SK-N-SH (cell line): Measurements from ENCODE around the gene PDGFB.

ENCODE experiments used
- CHD2 ChIP-seq: fragments of 150-350 bp; IDR thresholded peaks from 2 replicates; pipeline ENCODE4 v1.6.1; 2018; ENCODE audit warnings: low read length; ENCODE audit not compliant: partially characterized antibody
- ELF1 ChIP-seq: IDR thresholded peaks from 2 replicates; pipeline ENCODE4 v1.4.0; 2012
- MEF2A ChIP-seq: IDR thresholded peaks from 2 replicates; pipeline ENCODE4 v1.4.0; 2012; ENCODE audit warnings: low read depth, borderline replicate concordance
- NFIC ChIP-seq: IDR thresholded peaks from 2 replicates; pipeline ENCODE4 v1.4.0; 2012; ENCODE audit warnings: borderline replicate concordance
- TCF12 ChIP-seq: IDR thresholded peaks from 2 replicates; pipeline ENCODE4 v1.4.0; 2012
- TF ChIP-seq, protein P1 (sequence below): fragments of 200-600 bp; sonication (generic); IDR thresholded peaks from 2 replicates; pipeline ENCODE4 v1.6.1; 2017; ENCODE audit warnings: antibody characterized with exemption, mild to moderate bottlenecking, moderate library complexity
- TF ChIP-seq, protein P2 (sequence below): fragments of 150-350 bp; IDR thresholded peaks from 2 replicates; pipeline ENCODE4 v1.6.1; 2017; ENCODE audit warnings: antibody characterized with exemption, low read length, low read depth, borderline replicate concordance
- TF ChIP-seq, protein P3 (sequence below): IDR thresholded peaks from 2 replicates; pipeline ENCODE4 v1.4.0; 2012; ENCODE audit warnings: low read depth

DNA sequence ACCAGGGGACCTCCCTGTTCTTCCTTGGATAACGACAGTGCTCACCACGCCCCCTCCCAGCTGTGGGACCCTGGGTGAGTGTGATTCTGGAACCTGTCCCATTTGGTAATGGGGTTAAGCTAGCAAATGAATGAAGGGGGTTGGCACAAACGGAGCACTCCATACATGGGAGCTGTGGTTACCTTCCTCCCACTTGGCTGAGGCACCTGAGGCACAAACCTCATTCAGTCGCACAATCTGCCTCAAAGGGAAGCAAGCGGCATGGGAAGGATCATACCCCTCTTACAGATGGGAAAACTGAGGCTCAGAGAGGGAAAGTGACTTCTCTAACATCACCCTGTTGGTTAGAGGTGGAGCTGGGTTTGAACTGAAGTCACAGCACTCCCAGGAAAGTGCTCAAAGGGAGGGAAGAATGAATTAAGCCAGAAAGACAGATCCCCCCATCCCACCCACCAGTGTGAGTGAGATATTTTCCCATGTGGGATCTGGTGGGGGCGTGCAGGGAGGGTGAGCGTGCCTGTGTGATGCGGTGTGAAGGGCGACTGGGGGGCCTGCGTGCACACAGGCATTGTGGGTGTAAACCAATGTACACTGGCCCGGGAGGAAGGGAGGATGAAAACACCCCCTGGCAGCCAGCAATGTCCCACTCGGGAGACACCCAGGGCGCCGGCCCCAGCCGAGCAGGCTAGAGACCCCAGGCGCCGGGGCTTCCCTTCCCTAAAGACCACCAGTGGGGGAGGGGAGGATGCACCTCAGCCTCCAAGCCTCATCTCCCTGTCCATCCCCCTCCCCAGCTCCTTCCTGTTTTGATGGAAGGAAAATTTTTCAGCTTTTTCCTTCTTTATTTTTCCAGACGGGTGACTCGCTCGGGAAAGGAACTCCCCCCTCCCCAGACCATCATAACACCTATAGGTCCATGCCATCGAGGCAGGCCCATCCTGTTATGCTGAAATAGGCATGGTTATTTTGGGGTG is 8.0 kb upstream of the PDGFB start:
- TF ChIP-seq, protein P1, sequence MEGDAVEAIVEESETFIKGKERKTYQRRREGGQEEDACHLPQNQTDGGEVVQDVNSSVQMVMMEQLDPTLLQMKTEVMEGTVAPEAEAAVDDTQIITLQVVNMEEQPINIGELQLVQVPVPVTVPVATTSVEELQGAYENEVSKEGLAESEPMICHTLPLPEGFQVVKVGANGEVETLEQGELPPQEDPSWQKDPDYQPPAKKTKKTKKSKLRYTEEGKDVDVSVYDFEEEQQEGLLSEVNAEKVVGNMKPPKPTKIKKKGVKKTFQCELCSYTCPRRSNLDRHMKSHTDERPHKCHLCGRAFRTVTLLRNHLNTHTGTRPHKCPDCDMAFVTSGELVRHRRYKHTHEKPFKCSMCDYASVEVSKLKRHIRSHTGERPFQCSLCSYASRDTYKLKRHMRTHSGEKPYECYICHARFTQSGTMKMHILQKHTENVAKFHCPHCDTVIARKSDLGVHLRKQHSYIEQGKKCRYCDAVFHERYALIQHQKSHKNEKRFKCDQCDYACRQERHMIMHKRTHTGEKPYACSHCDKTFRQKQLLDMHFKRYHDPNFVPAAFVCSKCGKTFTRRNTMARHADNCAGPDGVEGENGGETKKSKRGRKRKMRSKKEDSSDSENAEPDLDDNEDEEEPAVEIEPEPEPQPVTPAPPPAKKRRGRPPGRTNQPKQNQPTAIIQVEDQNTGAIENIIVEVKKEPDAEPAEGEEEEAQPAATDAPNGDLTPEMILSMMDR, result no peak
- TF ChIP-seq, protein P2, sequence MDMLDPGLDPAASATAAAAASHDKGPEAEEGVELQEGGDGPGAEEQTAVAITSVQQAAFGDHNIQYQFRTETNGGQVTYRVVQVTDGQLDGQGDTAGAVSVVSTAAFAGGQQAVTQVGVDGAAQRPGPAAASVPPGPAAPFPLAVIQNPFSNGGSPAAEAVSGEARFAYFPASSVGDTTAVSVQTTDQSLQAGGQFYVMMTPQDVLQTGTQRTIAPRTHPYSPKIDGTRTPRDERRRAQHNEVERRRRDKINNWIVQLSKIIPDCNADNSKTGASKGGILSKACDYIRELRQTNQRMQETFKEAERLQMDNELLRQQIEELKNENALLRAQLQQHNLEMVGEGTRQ, result no peak
- TF ChIP-seq TCF12 (no peak), MEF2A (no peak), CHD2 (no peak), ELF1 (no peak), NFIC (no peak)
- TF ChIP-seq, protein P3, sequence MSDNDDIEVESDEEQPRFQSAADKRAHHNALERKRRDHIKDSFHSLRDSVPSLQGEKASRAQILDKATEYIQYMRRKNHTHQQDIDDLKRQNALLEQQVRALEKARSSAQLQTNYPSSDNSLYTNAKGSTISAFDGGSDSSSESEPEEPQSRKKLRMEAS, result no peak
